ENCODE measurements around the gene MAPK1.
"Not testable (repeated sequence)": the region's sequence is repeated elsewhere in the genome, so short reads cannot be mapped to it uniquely, and the experiment has no call there.

The MAPK1 gene

DNA sequence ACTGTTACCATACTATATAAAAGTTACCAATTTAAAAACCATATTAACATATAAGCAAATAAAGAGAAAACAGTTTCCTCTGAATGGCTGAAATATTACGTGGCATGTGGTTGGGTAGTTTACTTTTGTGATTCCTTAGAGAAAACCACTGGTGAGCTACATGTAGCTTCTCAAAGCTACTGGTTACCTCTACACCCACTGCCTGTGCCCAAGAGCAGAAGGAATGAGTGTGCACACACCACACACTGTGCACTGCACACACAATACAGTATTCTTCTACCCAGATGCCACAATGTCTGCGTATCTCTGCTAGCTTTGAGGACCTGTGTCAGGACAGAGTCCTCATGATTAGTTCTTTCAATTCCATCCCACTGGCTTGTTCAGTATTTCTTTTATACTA, 106.4 kb downstream of the MAPK1 start:
- H3K27ac ChIP-seq, result no peak overlapping the region
- DNase-seq (ENCODE audit: low read depth, low spot score), result no peak

DNA sequence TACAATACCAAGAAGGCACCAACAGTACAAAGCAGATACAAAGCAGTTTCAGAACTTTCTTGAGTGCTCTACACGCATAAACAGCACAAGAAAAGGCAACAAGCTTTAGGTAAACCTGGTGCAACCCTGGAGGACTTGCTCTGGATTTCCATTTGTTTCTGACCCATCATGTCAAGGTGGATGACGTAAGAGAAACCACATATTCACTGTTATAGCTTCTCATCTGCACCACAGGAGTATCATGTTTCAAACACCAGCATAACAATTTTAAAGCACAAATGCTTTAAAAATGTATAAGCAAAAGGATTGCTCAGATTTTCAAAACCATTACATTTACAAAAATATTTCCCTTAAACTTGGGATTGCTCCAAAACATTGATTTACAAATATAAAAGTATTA, 106.8 kb downstream of the MAPK1 start:
- H3K27ac ChIP-seq, result no peak overlapping the region
- DNase-seq (ENCODE audit: low read depth, low spot score), result no peak

DNA sequence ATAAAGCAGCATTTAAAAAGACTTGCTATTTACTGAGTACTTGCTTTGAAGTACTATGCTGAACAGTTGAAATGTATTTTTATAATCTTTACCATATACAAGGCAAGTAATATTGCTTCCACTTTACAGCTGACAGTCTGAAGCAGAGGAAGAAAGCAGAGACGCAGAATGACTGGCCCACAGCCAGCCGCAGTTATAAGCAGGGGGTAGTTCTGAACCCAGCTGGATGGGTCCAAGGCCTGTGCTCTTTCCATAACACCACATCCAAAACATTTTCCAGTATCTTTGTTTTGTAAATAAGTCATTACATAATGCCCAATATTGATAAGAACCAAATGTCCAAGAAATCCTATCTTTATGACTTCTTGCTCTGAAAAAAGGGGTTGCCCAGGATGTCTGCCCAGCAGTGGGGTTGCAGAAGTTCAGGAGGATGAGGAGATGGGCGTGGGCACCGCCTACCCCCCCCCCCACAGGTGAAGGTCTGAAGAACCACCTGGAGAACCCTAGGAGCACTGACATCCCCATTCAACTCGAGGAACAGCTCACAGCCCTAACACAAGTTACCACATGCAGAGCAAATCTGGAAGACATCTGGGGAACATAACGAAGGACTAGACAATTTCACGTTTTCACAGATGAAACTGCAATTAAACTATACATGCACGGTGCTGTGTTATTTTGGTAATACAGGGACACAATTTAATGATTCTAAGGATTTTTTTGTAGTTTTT, 107.6 kb downstream of the MAPK1 start:
- no peak for DNase-seq (ENCODE audit: low read depth, low spot score)
- no peak overlapping the region for H3K27ac ChIP-seq

DNA sequence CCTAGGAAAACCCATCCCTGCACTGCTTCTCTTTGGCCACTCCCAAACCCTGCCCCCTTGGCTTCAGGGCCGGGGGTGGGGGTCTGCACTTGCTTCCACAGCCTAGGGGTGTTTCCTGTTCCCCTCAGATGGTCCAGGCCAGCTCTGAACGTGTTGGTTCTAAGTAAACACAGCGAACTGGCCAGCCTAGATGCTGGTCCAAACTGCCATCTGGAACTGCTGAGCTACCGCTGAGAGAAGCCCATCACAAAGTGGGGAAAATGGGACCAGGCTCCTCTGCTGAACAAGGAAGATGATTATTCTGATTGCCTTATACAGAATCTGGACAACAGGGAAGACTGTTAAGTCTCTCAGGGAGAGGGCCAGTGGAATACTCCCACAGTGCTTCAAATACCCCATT, 108.4 kb downstream of the MAPK1 start:
- DNase-seq (ENCODE audit: low read depth, low spot score), result no peak
- no peak overlapping the region for H3K27ac ChIP-seq

DNA sequence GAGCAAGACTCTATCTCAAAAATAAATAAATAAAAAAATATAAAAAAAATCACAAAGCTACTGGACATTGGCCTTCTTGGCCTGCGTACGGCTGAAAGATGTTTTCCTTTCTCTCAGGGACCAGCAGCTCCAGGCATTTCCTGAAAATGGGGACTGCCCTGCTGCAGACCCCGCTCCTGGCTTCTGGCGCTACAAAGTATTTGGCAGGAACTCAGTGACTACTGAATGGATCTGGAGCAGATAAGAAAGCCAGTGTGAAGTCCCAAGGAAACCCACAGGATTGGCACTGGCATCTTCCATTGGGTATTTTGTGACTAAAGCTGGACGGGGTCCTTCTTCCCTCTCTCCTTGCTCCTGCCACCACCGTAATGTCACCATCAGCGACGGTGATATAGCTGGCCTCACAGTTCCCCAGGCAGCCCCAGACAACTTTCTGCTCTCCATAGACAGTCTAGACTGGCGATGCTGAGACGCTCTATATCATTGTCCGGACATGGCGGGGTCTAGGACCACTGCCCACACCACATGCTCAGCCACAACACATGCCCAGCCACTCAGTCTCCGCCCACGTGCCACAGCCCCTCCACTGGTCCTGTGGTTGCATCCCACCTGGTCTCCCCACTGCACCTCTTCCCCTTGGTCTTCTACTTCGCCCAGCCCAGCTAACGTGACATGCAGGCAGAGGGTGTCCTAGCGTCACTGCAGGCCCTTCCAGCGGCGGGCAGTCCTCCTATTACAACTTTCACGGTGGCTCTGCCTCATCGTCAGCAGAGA, 109.2 kb downstream of the MAPK1 start:
- DNase-seq (ENCODE audit: low read depth, low spot score), result no peak
- no peak overlapping the region for H3K27ac ChIP-seq

DNA sequence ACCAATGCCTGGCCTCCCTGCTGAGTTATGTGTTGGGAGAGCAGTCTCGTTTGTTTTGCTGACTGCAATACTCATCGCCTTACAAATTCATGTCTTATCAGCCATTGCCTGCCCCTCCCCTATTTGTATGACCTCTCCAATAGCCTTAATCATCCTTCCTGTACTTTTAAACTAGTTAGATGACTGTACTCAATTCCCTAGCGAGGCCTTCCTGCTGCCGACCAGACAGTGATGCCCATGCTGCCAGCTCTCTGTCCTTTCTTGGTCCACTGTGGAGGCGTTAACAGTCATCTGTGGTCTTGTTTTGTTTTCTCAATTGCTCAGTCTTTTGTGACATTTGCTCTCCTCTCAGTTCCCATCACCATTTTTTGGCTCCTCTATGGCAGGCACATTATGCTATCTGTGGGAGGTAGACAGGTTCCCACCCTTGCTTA, 111.6 kb downstream of the MAPK1 start:
- H3K27ac ChIP-seq, result no peak overlapping the region
- peak; percentile 33 for DNase-seq (ENCODE audit: low read depth, low spot score)

DNA sequence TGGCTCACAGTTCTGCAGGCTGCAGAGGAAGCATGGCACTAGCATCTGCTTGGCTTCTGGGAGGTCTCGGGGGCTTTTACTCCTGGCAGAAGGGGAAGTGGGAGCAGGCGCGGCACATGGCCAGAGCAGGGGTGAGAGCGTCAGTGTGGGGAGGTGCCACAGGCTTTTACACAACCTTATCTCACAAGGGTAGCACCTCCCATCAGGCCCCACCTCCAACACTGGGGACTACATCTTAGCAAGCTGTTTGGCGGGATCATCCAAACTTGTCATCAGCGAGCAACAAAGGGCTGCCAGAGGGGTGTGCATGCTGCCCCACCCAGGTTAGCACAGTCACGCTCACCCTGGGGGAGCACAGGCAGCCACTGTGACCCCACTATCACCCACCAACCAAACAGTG, 112.9 kb downstream of the MAPK1 start:
- no peak for DNase-seq (ENCODE audit: low read depth, low spot score)
- H3K27ac ChIP-seq, result no peak overlapping the region

DNA sequence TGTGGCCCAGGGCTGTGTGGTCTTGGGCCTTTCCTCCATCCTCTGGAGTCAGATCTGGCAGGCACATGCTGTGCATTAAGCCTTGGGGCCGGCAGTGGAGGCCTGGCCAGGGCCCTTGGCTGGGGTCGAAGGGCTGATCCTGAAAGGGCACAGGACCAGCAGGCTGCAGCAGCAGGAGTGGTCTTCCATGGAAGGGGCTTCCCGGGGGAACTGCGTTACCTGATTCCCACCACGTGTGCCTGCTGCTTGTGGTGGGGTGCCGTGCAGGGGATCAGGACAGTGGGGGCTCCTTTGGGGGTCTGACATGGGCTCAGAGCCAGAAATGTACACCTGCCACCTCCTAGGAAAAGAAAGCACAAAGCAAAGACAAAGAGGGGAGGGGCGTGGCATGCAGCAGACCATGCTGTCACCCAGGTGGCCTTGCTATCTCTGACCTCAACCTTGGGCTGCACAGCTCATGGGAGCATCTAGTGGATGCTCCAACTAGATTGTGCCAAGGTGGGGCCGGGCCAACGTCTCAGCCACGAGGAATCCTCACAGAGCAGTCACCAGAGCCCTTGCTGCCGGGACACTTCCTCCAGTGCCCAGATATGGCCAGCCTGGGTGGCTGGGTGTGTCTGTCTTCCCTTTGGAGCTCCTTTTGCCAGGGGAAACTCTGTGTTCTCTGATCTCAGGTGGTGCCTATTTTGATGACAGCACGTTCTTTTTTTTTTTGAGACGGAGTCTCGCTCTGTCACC, 113.9 kb downstream of the MAPK1 start:
- H3K27ac ChIP-seq, result no peak overlapping the region

DNA sequence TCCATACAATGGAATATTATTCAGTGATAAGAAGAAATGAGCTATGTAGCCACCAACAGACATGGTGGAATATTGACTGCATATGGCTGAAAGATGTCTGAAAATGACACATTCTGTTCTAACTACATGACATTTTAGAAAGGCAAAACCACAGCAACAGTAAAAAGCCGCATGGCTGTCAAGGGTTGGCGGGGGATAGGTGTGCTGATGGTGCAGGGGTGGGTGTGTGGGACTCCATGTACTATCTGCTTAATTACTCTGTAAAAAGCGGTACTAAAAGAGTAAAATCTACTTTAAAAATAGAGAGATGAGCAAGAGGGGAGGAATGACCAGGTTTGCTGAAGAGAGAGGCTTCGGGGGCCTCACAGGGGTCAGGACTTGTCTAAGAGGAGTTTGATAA, 115.2 kb downstream of the MAPK1 start:
- DNase-seq (ENCODE audit: low read depth, low spot score), result no peak
- no peak overlapping the region for H3K27ac ChIP-seq

More for the DNA sequence above, 113.9 kb downstream of the MAPK1 start:
- no peak for DNase-seq (ENCODE audit: low read depth, low spot score)

DNA sequence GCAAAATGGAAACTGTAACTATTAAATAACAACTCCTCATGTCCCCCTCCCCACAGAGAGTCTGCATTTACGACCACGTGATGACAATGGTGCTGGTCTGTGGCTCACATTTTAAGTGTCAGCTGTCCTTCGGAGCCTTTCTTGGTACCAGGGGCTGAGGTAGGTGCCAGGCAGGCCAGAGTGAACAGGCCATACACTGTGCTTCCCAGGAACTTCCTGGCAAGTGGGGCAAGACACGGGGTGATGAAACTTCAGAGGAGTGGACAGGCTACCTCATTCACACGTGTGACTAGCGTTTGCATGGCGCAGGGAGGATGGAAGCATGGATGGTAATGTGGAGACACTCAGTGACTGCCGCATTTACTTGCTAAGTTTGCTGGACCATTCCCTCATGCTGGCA, 121.5 kb downstream of the MAPK1 start:
- DNase-seq (ENCODE audit: low read depth, low spot score), result no peak
- H3K27ac ChIP-seq, result no peak overlapping the region

DNA sequence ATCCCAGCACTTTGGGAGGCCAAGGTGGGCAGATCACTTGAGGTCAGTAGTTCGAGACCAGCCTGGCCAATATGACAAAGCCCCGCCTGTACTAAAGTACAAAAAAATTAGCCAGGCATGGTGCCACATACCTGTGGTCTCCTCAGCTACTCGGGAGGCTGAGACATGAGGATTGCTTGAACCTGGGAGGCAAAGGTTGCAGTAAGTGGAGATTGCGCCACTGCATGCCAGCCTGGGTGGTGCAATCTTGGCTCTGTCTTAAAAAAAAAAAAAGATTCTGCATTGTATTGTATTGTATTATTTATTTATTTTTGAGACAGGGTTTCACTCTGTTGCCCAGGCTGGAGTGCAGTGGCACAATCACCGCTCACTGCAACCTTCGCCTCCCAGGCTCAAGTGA, 122.5 kb downstream of the MAPK1 start:
- DNase-seq (ENCODE audit: low read depth, low spot score); H3K27ac ChIP-seq: not testable (repeated sequence)

DNA sequence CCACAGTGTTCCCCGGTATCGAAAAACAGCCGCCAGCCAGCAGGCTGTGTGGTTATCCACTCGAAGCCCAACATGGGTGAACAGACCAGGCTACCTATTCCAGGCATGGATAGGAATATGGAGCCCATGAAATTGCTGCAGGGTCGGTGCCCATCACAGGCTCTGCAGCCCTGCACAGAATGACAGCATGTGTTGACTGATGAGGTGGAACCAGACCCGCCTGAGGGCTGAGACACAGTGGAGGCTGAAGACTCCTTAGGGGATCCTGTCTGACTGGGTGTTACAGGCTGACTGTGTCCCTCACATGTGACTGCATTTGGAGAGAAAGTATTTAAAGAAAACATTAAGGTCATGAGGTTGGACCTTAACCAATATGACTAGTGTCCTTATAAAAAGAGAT, 125.7 kb downstream of the MAPK1 start:
- no peak for DNase-seq (ENCODE audit: low read depth, low spot score)
- no peak overlapping the region for H3K27ac ChIP-seq

DNA sequence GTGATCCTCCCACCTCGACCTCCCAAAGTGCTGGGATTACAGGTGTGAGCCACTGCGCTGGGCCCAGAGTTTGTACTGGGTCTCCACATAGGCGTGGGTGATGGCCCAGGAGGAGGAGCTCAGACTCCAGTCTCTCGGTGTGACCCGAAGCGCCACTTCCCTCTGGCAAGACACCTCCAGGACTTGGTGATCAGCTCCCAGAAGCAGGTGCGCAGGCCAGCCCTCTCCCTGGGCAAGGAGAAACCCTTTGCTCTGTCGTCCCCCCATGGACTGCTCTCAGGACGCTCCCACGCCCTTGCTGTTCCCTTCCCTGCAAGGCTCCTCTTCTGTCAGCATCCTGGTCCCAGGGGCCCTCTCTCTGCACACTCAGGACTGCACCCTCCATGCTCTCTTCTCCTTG, 126.4 kb downstream of the MAPK1 start:
- no peak overlapping the region for H3K27ac ChIP-seq
- no peak for DNase-seq (ENCODE audit: low read depth, low spot score)

DNA sequence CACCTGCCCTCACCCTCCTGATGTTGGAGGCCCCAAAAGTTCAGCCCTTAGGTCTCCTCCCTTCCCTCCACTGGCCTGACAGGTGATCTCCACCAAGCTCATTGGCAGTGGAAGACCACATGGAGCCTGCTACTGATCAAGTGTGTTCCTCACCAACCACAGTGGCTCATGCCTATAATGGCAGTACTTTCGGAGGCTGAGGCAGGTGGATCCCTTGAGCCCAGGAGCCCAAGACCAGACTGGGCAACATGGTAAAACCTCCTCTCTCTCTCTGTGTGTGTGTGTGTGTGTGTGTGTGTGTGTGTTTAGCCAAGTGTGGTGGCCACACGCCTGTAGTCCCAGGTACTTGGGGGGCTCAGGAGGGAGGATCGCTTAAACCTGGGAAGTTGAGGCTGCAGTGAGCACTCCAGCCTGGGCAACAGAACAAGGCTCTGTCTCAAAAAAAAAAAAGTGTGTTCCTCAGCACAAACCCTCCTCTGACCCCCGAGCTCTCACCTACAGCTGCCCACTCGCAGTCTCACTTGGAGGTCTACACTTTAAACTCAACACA, 127.5 kb downstream of the MAPK1 start:
- DNase-seq (ENCODE audit: low read depth, low spot score), result no peak
- no peak overlapping the region for H3K27ac ChIP-seq

DNA sequence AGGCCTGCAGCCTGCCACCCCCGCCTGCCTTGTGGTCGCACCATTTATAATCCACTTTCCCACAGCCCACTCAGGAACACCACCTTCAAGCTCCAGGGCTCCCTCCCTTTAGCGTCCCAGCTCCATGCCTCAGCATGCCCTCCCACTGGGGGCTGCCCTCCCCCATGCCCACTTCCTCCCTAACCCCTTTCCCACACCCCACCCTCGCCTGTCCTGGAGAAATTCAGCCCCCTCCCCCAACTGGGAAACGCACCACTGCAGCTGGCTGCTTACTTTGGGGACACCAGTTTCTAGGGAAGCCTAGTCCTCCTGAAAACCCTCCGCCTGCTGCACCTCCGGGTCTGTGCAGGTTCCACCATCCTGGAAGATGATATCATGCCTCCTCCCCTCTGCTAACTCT, 128.5 kb downstream of the MAPK1 start:
- no peak for DNase-seq (ENCODE audit: low read depth, low spot score)
- H3K27ac ChIP-seq, result no peak overlapping the region

DNA sequence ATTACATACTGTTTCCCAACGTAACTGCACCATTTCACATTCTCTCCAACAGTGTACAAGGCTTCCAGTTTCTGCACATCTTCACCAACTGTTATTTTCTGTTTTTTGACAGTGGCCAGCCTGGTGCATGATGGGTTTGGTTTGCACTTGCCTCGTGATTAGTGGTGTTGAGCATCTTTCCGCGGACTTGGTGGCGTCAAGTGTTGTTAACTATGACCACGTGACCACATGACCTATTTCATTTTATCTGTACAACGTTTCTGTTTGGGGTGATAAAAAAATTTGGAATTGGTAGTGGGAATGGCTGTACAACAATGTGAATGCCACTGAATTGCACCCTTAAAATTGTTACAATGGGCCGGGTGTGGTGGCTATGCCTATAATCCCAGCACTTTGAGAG, 129.4 kb downstream of the MAPK1 start:
- no peak for DNase-seq (ENCODE audit: low read depth, low spot score)
- H3K27ac ChIP-seq, result no peak overlapping the region

DNA sequence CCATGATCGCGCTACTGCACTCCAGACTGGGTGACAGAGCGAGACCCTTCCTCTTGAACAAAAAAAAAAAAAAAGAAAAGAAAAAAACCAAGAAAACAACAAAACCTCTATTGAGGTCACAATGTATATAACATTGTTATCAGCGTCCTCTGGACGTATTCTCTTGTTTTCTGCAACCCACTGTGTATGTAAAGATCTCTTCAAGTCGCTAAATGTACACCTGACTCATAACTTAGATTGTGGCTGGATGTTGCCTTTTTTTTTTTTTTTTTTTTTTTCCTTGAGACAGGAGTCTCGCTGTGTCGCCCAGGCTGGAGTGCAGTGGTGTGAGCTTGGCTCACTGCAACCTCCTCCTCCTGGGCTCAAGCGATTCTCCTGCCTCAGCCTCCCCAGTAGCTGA, 130.5 kb downstream of the MAPK1 start:
- no peak for DNase-seq (ENCODE audit: low read depth, low spot score)

DNA sequence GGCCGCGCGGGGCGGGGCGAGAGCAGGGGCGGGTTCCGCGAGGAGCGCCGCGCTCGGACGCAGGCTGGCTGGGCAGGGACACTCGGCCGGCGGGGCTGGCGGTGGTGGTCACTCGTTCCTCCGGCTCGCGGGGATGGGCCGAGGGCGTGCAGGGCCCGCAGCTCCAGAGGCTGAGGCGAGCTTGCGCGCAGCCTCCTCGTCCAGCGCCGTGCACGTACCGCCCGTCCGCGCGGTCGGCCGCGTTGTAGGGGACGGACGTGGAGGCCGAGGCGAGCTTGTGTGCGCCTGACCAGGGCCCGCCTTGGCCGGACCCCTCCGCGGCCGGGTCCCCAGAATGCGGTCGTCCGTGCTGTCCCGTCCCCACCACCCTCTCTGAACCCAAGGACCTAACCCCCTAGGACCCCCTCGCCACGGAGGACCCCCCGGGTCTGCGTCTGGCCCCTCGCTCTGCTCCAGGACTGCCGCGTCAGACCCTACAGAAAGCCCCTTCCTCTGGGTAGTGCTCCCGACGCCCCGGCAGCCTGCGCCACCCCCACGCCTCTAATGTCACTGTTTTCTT, 131.3 kb downstream of the MAPK1 start:
- DNase-seq (ENCODE audit: low read depth, low spot score), result no peak
- no peak overlapping the region for H3K27ac ChIP-seq

More for the DNA sequence above, 130.5 kb downstream of the MAPK1 start:
- no peak overlapping the region for H3K27ac ChIP-seq

DNA sequence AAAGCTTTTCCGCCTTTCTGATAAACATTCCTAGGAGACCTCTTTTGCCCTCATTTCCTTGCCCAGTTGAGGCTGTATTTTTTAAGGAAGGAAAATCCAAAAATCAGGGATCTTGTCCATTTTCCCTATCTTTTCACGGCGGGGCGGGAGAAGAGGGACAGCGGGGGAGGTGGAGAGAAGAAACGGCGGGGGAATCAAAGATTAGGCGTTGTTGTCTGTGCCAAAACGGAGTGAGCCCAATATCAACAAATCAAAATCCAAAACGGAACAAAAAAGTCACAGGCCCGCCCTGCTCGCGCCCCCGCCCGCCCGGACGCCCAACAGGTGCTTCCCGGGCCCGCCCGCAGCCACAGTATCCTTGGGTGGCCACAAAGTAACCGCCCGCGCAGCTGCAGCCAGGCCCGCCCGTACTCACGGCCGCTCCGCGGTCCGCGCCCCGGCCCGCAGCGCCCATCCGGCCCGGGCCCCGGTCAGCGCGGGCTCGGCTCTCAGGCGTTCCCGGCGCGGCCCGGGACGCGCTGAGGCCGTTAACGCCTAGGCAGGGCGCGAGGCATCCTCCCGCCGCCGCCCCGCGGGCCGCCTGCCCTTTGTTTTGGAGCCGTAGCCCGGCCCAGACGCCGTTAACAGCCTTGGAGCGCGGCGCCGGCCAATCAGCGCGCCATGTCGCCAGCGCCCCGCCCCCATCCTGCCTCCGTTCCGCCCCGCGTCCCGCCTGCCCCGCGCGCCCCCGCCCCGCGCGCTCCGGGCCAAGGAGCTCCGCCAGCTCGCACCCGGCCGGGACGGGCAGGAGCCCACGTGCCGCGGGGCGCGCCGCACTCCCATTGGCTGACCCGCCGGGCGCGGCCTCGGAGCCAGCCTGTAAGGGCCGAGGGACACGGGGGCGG, 132.0 kb downstream of the MAPK1 start, which contains the start of gene YPEL1:
Gene YPEL1 (minus strand): TSS at position 595 of the 884 bp plus-strand sequence. CDS start 25,050 bp downstream, outside the sequence.
- DNase-seq (ENCODE audit: low read depth, low spot score), result peak; percentile 80
- no peak within 1 kb of the TSS for H3K27ac ChIP-seq
